NCI-H2227 treated with DMSO at 0.1 percent for 48 hours (cell line): Measurements from ENCODE around the gene THBS1.

Source experiments
- DNase-seq: peaks from one replicate; lab custom pipeline; 2025; lab: John Stamatoyannopoulos, UW

The THBS1 gene

GRCh38 chr15:39638041-39638440, 57.2 kb downstream of the THBS1 start:
- no peak for DNase-seq

- no peak for DNase-seq
Measured at GRCh38 chr15:39639037-39639436, 58.2 kb downstream of the THBS1 start.

GRCh38 chr15:39640665-39641064, 59.8 kb downstream of the THBS1 start:
- DNase-seq = no peak

GRCh38 chr15:39641191-39641889, 60.5 kb downstream of the THBS1 start:
- DNase-seq = no peak

- no peak for DNase-seq
Measured at GRCh38 chr15:39642011-39642640, 61.2 kb downstream of the THBS1 start.

GRCh38 chr15:39643727-39644126, 62.8 kb downstream of the THBS1 start:
- no peak for DNase-seq

GRCh38 chr15:39644136-39644535, 63.3 kb downstream of the THBS1 start:
- DNase-seq = no peak

- no peak for DNase-seq
Measured at GRCh38 chr15:39645138-39645975, 64.5 kb downstream of the THBS1 start.

- no peak for DNase-seq
Measured at GRCh38 chr15:39645976-39646257, 65.0 kb downstream of the THBS1 start.

- DNase-seq = no peak
Measured at GRCh38 chr15:39646425-39646824, 65.5 kb downstream of the THBS1 start.
